GM20000 (cell line): ENCODE results near the gene THOC5.

Experiments used
- DNase-seq: peaks from one replicate; pipeline ENCODE4 v3.0.0; 2012; ENCODE audit warnings: low spot score
- TF ChIP-seq, protein P1 (sequence below): IDR thresholded peaks from 2 replicates; pipeline ENCODE4 v1.5.1; 2012; ENCODE audit warnings: mild to moderate bottlenecking, control low read depth; ENCODE audit errors: extremely low read depth, missing control alignments

Gene THOC5

DNA sequence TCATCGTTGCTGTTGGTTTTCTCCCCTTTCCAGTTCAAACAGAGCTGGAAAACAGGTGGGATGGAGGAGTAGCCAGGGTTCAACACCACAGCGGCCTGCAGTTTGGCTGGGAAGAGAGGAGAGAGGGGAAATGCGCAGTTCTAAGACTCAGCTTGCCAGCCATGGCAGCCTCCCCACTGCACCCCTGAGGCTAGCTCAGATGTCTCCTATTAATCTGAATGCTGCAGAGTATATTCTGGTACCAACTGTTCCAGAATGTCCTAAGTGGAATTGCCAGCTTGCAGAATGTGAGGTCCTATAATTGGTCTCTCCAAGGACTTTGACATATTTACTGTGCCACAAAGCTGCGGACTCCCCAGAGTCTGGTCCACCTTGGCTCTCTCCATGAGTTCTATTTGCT is 41.5 kb downstream of the THOC5 start:
- DNase-seq: no peak

DNA sequence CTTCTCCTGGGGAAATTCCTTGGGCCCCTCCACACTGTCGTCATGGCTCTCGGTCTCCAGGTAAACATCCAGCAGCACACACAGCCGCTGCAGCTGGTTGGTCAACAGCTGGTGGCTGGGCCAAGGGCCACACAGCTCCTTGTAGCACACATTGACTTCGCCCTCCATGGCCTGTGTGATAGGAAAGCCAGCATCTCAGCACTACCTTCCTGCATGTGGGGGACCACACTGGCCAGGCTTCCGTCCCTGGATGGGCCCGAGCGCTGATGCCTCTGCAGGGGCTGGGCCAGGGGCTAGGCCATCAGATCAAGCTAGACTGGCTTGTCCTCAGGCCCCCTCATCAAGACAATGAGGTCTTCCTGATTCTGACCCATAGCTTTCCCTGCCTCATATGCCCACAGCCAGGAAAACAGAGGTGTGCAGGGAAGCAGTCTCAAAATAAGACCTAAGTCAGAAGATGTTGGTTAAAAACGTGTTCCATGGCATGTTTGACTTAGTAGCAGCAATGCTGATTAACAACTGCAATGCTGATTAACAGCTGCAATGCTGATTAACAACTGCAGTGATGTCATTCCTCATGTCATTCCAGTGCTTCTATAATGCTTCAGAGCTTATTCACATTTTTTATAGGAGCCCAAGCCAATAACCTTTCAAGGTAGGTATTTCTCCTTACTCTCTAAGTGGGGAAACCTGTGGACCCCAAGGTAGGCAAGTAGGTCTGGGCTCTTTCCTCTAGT is 42.3 kb downstream of the THOC5 start:
- no peak for DNase-seq
- TF ChIP-seq, protein P1, sequence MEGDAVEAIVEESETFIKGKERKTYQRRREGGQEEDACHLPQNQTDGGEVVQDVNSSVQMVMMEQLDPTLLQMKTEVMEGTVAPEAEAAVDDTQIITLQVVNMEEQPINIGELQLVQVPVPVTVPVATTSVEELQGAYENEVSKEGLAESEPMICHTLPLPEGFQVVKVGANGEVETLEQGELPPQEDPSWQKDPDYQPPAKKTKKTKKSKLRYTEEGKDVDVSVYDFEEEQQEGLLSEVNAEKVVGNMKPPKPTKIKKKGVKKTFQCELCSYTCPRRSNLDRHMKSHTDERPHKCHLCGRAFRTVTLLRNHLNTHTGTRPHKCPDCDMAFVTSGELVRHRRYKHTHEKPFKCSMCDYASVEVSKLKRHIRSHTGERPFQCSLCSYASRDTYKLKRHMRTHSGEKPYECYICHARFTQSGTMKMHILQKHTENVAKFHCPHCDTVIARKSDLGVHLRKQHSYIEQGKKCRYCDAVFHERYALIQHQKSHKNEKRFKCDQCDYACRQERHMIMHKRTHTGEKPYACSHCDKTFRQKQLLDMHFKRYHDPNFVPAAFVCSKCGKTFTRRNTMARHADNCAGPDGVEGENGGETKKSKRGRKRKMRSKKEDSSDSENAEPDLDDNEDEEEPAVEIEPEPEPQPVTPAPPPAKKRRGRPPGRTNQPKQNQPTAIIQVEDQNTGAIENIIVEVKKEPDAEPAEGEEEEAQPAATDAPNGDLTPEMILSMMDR: no peak

More for the DNA sequence above, 41.5 kb downstream of the THOC5 start:
- TF ChIP-seq, protein P1: no peak

DNA sequence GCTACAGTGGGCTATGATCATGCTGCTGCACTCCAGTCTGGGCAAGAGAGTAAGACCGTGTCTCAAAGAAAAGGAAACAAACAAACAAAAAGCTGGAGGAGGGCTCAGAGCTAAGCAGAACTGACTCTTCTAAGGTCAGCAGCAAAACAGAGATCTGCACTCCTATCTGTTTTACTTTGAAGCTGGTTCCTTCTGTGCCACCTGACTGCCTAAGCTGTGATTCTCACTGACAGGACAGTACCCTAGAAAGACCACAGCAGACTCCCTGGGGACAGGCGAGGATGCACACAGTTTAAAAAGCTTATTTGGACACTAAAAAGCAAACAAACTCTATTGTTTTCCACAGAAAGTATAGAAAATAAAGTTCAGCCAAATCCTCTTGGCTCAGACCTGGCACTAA is 43.0 kb downstream of the THOC5 start:
- DNase-seq: no peak
- TF ChIP-seq, protein P1: no peak

DNA sequence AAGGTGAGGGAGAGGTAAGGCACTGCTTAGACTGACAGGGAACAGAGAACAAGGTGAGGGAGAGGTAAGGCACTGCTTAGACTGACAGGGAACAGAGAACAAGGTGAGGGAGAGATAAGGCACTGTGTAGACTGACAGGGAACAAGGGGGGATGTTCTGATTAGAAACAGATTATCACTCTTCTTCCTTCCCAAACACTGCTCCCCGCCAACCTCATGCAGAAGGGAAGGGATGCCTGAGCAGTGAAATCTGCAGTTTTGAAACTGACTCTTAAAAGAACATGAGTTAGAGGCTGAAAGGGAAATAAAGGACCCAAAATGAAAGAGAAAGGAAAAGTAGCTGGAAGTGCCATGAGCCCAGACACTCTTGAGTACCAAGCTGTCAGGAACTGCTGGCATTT is 43.7 kb downstream of the THOC5 start:
- TF ChIP-seq, protein P1: no peak
- DNase-seq: no peak

DNA sequence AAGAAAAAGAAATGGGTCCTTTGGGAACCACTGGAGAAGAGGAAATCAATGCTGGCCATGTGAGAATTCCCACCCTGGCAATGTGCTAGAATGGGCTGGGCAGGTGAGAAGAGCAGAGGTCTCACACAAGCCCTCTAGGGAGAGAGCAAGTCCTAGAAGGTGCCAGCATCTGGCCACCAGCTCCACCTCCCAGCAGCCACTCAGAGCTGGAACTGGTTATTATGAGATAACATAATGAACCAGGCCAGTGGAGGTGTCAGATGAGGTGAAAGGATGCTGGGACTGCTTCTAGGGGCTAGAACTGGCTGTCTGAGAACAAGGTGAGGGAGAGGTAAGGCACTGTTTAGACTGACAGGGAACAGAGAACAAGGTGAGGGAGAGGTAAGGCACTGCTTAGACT is 44.3 kb downstream of the THOC5 start:
- DNase-seq: no peak
- TF ChIP-seq, protein P1: no peak

DNA sequence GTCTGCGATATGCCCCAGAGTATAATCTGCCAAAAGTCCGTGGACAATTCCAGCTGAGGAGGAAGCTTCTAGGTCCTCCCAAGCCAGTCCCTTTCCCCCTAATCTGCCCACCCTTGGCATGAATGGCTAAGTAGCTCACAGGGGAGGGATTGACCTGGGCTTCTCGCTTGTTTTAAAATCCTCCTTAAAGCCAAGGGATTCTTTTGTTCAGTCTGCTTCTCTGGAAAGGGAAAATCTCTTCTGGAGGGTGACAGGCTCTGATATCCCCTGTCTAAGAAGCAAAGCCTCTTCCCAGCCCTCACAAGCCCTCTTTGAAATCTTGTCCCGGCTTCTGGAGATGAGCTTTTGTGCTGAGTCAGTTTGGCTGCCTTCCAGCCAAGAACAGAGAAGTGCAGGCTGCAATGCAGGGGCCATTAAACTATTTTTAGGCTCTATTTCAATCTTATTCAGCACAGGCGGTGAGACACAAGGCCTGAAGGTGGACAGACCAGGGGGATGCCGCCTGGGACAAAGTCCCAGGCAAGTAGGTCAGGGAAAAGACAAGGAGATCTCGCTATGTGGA is 49.7 kb downstream of the THOC5 start:
- TF ChIP-seq, protein P1: no peak
- no peak for DNase-seq

DNA sequence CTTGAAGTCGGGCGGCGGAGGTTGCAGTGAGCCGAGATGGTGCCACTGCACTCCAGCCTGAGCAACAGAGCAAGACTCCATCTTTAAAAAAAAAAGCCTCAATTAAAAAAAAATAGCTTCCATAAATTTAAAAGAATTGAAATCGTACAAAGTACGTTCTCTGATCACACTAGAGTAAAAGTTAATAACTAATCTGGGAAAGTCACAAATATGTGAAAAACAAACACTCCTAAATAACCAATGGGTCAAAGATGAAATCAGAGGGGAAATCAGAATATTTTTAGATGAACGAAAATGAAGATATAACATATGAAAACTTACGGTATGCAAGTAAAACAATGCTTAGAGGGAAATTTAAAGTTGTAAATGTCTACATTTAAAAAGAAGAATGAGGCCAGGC is 53.7 kb downstream of the THOC5 start:
- DNase-seq: no peak
- TF ChIP-seq, protein P1: no peak
